GM19239 (cell line): ENCODE measurements around the gene MAP3K10.

Experiments
- DNase-seq: peaks from one replicate; pipeline ENCODE4 v3.0.0; 2011; ENCODE audit warnings: low spot score; ENCODE audit not compliant: insufficient read length
- FAIRE-seq: peaks from 2 replicates; lab custom pipeline; 2011; peaks lifted over from hg19 to GRCh38; lab: Jason Lieb, UNC

MAP3K10 gene

GRCh38 chr19:40245506-40246128 is 54.4 kb downstream of the MAP3K10 start:
- DNase-seq: no peak
- FAIRE-seq: no peak

GRCh38 chr19:40246292-40247073 is 55.3 kb downstream of the MAP3K10 start:
- DNase-seq: no peak
- no peak for FAIRE-seq

GRCh38 chr19:40247178-40247577 is 56.0 kb downstream of the MAP3K10 start:
- FAIRE-seq (no peak), DNase-seq (no peak)

- no peak for DNase-seq
- no peak for FAIRE-seq
Observed at GRCh38 chr19:40247735-40248262, 56.6 kb downstream of the MAP3K10 start.

GRCh38 chr19:40249201-40249600 is 58.0 kb downstream of the MAP3K10 start:
- FAIRE-seq (no peak), DNase-seq (no peak)

GRCh38 chr19:40249781-40250180 is 58.6 kb downstream of the MAP3K10 start:
- FAIRE-seq: no peak
- DNase-seq: no peak

GRCh38 chr19:40251244-40251643 is 60.0 kb downstream of the MAP3K10 start:
- FAIRE-seq: no peak
- DNase-seq: no peak

GRCh38 chr19:40251991-40252390 is 60.8 kb downstream of the MAP3K10 start:
- FAIRE-seq (no peak), DNase-seq (no peak)

- FAIRE-seq (no peak), DNase-seq (no peak)
Observed at GRCh38 chr19:40252395-40252794, 61.2 kb downstream of the MAP3K10 start.

GRCh38 chr19:40253611-40254092 is 62.4 kb downstream of the MAP3K10 start:
- no peak for DNase-seq
- FAIRE-seq: no peak

GRCh38 chr19:40254714-40255418 is 63.6 kb downstream of the MAP3K10 start:
- FAIRE-seq (no peak), DNase-seq (no peak)

GRCh38 chr19:40255619-40256166 is 64.5 kb downstream of the MAP3K10 start:
- DNase-seq: no peak
- FAIRE-seq: no peak

- FAIRE-seq (no peak), DNase-seq (no peak)
Observed at GRCh38 chr19:40256512-40256911, 65.3 kb downstream of the MAP3K10 start.

- FAIRE-seq: no peak
- DNase-seq: no peak
Observed at GRCh38 chr19:40257096-40257517, 65.9 kb downstream of the MAP3K10 start.

- DNase-seq: no peak
- FAIRE-seq: no peak
Observed at GRCh38 chr19:40261631-40262030, 70.4 kb downstream of the MAP3K10 start.

GRCh38 chr19:40262422-40262821 is 71.2 kb downstream of the MAP3K10 start:
- no peak for FAIRE-seq
- DNase-seq: no peak

GRCh38 chr19:40263440-40264313 is 72.5 kb downstream of the MAP3K10 start:
- no peak for FAIRE-seq
- no peak for DNase-seq

- FAIRE-seq (no peak), DNase-seq (no peak)
Observed at GRCh38 chr19:40264314-40265054, 73.3 kb downstream of the MAP3K10 start.
